GM19463 (cell line): ENCODE measurements around the gene ZNF107.
"Not testable (repeated sequence)": the region's sequence is repeated elsewhere in the genome, so short reads cannot be mapped to it uniquely, and the experiment has no call there.

Source experiments
- ATAC-seq: cut with Tn5 transposase; IDR thresholded peaks from one replicate; pipeline ENCODE4 v1.9.1; 2021; ENCODE audit warnings: mild to moderate bottlenecking, moderate library complexity; ENCODE audit not compliant: unreplicated experiment

ZNF107 gene

GRCh38 chr7:64642875-64643274, 23.1 kb upstream of the ZNF107 start:
- ATAC-seq: no peak

- ATAC-seq: no peak
Measured at GRCh38 chr7:64643566-64643965, 22.4 kb upstream of the ZNF107 start.

GRCh38 chr7:64651203-64651602, 14.7 kb upstream of the ZNF107 start:
- ATAC-seq: no peak

GRCh38 chr7:64651632-64652165, 14.2 kb upstream of the ZNF107 start:
- no peak for ATAC-seq

- no peak for ATAC-seq
Measured at GRCh38 chr7:64653721-64654401, 12.1 kb upstream of the ZNF107 start.

- ATAC-seq: no peak
Measured at GRCh38 chr7:64654796-64655548, 11.0 kb upstream of the ZNF107 start.

- ATAC-seq: no peak
Measured at GRCh38 chr7:64655811-64656210, 10.1 kb upstream of the ZNF107 start.

GRCh38 chr7:64656489-64656888, 9.4 kb upstream of the ZNF107 start:
- no peak for ATAC-seq

GRCh38 chr7:64662091-64662490, 3.8 kb upstream of the ZNF107 start:
- not testable (repeated sequence) for ATAC-seq

GRCh38 chr7:64666663-64667050, 724 bp downstream of the ZNF107 start:
- ATAC-seq: no peak

- no peak for ATAC-seq
Measured at GRCh38 chr7:64667311-64667710, 1.4 kb downstream of the ZNF107 start.

GRCh38 chr7:64672414-64672813, 6.5 kb downstream of the ZNF107 start:
- no peak for ATAC-seq

GRCh38 chr7:64685091-64685490, 19.2 kb downstream of the ZNF107 start:
- no peak for ATAC-seq

GRCh38 chr7:64685741-64686140, 19.8 kb downstream of the ZNF107 start:
- no peak for ATAC-seq

- no peak for ATAC-seq
Measured at GRCh38 chr7:64686493-64687184, 20.7 kb downstream of the ZNF107 start.

GRCh38 chr7:64687249-64687648, 21.3 kb downstream of the ZNF107 start:
- ATAC-seq: no peak

- ATAC-seq: no peak
Measured at GRCh38 chr7:64688988-64689387, 23.1 kb downstream of the ZNF107 start.

- no peak for ATAC-seq
Measured at GRCh38 chr7:64691831-64692230, 25.9 kb downstream of the ZNF107 start.

GRCh38 chr7:64697863-64698262, 31.9 kb downstream of the ZNF107 start:
- ATAC-seq: not testable (repeated sequence)

- ATAC-seq: no peak
Measured at GRCh38 chr7:64706625-64707292, 40.8 kb downstream of the ZNF107 start.

GRCh38 chr7:64717896-64718295, 52.0 kb downstream of the ZNF107 start:
- ATAC-seq: not testable (repeated sequence)
